Measurements from ENCODE around the gene INIP. TPM values are rescaled to one million over a fixed set of nuclear protein-coding genes. Genes with fewer than 3 reads are reported as not detected.

The INIP gene
- total and polyA plus RNA-seq, 2 experiments from 2014 or later: 16.7 to 30.4 TPM

GRCh38 chr9:112728401-112728800 lies 10.5 kb upstream of the INIP start:
- ATAC-seq (no peak), DNase-seq (ENCODE audit: low spot score) (no peak)
- Mint-ChIP-seq H3K4me3 (no peak overlapping the region), H3K27me3 (ENCODE audit: insufficient read depth, low read depth, poor library complexity) (peaks cover 3% of the 10 kb centered on the region), H3K27ac (no peak overlapping the region), H3K36me3 (ENCODE audit: low read depth) (no peaks in the 10 kb centered on the region), H3K9me3 (no peaks in the 10 kb centered on the region), H3K4me1 (no peaks in the 10 kb centered on the region)
- Histone ChIP-seq H3F3A (replicated peaks; ENCODE audit: low read depth) (no peaks in the 10 kb centered on the region), H2AFZ (no peak overlapping the region), H3K36me3 (ENCODE audit: insufficient read depth) (no peaks in the 10 kb centered on the region), H3K4me2 (no peak overlapping the region), H3K27ac (ENCODE audit: low read depth) (no peak overlapping the region), H3K79me2 (replicated peaks; ENCODE audit: insufficient read depth) (no peaks in the 10 kb centered on the region), H3K4me1 (ENCODE audit: insufficient read depth) (no peaks in the 10 kb centered on the region), H3K9me2 (ENCODE audit: insufficient read depth) (no peaks in the 10 kb centered on the region), H3K27me3 (ENCODE audit: insufficient read depth) (no peaks in the 10 kb centered on the region), H4K20me1 (replicated peaks; ENCODE audit: insufficient read depth) (no peaks in the 10 kb centered on the region), H3K4me3 (no peak overlapping the region)
- TF ChIP-seq NANOG (IDR thresholded peaks at IDR 0.05; ENCODE audit: borderline replicate concordance) (no peak), EZH2phosphoT487 (IDR thresholded peaks at IDR 0.05; ENCODE audit: unreplicated experiment) (no peak), ZNF114 (CRISPR knock-in tag; IDR thresholded peaks at IDR 0.05) (no peak), ZNF331 (CRISPR knock-in tag; IDR thresholded peaks at IDR 0.05; ENCODE audit: low read depth) (no peak), EZH2 (IDR thresholded peaks at IDR 0.05; ENCODE audit: low read depth, unreplicated experiment) (no peak), REST (IDR thresholded peaks at IDR 0.05; ENCODE audit: unreplicated experiment) (no peak), ZNF462 (CRISPR knock-in tag; IDR thresholded peaks at IDR 0.05) (no peak), CREB1 (CRISPR knock-in tag; IDR thresholded peaks at IDR 0.05; ENCODE audit: low read depth) (no peak), JUNB (IDR thresholded peaks at IDR 0.05; ENCODE audit: unreplicated experiment) (no peak), STAT1 (IDR thresholded peaks at IDR 0.05; ENCODE audit: unreplicated experiment) (no peak), ETS1 (IDR thresholded peaks at IDR 0.05) (no peak)
- TF ChIP-seq, protein P1, sequence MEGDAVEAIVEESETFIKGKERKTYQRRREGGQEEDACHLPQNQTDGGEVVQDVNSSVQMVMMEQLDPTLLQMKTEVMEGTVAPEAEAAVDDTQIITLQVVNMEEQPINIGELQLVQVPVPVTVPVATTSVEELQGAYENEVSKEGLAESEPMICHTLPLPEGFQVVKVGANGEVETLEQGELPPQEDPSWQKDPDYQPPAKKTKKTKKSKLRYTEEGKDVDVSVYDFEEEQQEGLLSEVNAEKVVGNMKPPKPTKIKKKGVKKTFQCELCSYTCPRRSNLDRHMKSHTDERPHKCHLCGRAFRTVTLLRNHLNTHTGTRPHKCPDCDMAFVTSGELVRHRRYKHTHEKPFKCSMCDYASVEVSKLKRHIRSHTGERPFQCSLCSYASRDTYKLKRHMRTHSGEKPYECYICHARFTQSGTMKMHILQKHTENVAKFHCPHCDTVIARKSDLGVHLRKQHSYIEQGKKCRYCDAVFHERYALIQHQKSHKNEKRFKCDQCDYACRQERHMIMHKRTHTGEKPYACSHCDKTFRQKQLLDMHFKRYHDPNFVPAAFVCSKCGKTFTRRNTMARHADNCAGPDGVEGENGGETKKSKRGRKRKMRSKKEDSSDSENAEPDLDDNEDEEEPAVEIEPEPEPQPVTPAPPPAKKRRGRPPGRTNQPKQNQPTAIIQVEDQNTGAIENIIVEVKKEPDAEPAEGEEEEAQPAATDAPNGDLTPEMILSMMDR (conservative IDR thresholded peaks at IDR 0.05; ENCODE audit: low read depth in 2 of 2): no peak

Data from GM23338 (cell line).